Fibroblast of skin of scalp (primary cell): ENCODE data around the gene CRADD.

Experiments
- DNase-seq: peaks from one replicate; pipeline ENCODE4 v3.0.0-alpha.2; 2013

Gene CRADD

DNA sequence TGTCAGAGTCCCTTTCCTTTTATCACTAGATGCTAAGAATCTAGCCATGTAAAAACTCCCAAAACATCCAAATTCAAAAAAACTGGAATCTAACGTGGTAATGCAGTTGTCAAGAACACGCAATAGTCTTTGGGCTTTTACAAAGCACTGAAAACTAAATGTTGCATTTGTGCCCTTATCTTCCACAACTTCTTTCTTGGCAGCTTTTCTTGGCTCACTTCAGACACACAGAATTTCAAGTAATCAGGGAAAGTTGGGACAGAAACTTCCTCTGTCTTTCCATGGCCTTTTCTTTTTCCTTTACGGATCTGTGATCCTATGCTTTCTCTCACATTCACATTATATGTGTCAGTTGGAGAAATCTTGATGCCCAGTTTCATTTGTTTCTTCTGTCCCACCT, 136.0 kb downstream of the CRADD start:
- DNase-seq: peak; percentile 16

DNA sequence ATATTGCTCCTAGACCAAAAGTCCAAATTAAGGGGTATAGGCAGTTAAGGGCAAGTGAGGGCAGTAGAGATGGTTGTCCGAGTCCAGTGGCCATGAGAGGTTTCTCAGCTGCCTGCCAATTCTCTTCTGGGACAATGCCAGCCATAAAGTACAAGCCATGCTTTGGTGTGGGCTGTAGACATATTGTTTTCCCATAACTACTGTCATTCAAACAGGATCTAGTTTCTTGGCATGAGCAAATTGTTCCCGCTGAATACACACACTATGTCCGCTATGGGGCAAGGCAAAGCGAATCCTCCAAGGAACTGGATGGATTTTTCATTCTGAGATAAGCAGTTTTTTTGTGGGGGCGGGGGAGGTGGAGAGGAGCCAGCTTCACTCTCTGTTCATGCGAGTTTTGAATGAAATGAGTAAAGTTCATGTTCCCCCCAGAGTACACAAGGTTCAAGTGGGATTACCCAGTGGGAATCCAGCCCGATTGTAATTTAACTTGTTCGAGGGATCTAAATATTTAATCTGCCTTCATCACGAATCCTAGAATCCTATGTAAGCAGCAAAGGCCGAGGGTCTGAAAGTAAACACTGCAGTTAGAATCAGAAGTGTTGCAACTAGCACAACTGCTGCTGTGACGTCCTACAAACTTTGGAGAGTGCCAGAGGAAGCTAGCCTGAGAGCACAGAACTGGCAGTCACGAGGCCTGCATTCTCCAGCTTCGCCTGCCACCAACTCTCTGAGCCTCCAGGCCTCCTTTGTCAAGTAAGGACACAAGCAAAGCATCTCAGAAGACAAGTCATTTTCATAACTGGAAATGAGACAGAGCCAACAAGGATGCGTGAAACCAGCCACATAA, 137.0 kb downstream of the CRADD start:
- DNase-seq: no peak

DNA sequence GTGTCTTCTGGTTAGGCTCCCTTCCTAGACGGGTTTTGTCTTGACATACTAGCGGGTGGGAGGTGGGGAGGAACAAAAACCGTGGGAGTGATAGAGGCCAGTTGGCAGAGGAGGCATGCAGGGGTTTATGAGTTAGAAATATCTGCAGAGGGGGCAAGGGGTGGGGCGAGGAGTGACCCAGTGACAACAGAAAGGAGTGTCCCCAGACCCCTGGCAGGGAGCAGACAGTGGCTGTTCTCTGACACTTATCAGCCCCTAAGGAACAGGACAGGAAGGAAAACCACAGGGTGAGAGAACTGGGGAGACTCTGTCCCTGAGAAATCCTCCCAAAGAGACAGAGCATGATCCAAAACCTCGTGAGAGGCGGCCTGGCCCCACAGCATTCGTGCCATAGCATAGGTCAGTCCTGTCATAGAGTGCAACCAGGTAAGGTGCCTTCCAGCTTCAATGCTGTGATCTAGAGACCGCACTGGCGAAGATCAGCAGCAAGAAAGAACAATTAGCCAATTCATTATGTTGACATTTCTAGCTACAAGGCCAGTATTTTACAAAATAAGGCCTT, 141.4 kb downstream of the CRADD start:
- no peak for DNase-seq

DNA sequence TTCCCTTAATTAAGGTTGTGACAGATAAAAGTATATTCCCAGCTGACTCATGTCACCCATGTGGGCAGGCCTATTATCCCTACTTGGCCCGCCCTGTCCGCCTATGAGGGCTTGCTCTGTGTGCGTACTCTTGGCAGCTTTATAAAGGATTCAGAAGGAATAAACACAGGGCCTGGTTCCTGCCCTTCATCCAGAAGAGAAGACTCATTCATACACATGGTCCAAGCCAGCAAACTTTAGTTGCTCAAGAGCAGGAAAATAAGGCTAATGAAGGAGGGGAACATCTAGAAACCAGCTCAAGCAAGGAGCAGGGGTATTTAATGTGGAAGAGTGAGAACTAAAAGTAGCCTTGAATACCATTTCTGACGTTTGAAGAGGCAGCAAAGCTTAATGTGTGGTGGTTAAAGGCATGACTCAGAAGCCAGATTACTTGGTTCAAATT, 141.9 kb downstream of the CRADD start:
- DNase-seq: peak; percentile 31

DNA sequence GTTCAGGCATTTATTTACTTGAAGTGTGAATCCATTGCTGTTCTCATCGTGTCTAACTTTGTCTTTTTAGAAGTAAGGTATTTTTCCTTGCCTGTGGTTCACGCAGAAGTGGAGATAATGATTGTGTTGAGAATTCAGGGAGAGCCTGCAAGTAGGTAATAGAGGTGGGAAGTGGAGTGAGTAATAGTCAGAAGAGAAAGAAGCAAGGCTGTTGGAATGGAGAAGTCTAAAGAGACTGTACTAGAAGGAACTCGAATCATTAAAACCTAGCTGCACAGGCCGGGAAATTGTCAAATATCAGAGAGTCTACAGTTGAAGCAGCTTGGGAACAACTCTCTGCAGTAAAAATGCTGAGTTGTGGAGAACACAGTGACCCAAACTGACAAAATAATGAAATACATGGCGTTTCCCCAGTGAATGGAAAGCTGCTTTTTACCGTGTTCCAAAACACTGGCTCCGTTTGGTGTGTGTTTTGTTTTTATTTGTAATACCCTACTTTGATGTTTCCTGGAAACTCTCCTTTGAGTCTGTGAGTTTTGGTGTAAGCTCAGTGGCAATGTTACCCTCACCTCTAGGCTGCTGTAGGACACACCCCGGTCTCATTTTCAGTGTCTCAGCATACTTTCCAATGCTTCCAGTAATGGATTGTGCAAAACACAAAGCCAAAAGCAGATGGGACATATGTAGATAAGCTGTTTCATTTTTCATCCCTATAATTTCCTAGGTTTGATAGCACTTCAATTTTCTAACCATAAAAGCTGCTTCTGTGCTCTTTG, 146.6 kb downstream of the CRADD start:
- no peak for DNase-seq

DNA sequence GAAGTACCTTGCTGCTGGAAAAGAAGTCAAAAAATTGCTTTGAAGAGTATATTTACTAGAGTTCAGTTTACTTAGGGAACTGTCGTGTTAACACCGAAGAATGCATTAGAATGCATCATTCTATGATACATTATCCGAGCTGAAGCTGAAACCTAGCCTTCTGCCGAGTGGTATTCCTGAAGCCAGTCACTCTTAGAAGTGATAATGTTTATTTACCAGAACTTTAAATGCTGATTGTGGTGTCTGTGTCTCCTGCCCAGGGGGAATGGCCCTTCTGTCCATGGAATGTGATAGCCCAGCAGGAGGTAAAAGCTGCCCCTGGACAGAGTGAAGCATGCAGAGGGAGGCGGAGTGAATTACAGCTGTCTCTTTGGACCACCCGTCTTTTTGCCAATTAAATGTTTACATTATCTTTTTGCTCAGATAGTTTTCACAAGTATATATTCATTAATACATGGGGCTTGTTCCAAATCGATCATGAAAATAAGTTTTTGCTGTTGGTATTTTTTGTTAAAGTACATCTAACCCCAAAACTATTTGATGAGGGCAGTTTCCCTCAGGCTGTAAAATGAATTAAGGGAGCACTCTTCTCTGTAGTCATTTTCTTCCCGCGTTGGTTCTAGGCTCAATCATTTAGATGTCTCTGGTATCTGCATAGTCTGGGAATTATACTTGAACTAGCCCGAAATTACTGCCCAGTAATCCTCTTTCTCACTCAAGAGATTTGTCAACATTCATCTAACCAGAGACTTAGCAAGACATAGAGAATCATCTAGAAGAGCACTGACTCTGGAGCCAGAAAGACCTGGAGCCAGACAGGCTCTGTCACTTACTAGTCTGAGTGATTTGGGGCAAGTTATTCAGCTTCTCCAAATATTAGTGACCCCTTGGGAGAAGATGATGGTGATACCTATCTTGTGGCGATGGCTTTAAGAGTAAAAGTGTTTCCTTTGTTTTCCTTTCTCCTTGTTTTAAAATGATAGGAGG, 147.6 kb downstream of the CRADD start:
- peak; percentile 48 for DNase-seq

DNA sequence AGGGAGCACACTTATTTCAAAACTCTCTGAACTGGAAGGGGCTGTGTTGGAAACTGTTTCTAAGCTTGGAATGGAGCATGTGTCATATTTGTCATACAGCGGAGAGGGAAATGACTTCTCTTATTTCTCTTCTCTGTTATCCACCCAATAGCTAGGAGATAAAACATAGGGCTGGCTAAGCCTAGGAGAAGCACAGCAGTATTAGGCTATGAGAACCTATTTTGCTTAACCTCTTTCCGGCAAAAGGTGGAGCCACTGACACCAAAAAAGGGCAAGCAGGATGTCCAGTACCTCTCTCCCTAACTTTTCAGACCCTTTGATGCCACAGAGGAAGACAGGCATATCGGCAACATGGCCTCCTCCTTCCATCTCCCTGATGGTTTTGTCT, 148.3 kb downstream of the CRADD start:
- no peak for DNase-seq

DNA sequence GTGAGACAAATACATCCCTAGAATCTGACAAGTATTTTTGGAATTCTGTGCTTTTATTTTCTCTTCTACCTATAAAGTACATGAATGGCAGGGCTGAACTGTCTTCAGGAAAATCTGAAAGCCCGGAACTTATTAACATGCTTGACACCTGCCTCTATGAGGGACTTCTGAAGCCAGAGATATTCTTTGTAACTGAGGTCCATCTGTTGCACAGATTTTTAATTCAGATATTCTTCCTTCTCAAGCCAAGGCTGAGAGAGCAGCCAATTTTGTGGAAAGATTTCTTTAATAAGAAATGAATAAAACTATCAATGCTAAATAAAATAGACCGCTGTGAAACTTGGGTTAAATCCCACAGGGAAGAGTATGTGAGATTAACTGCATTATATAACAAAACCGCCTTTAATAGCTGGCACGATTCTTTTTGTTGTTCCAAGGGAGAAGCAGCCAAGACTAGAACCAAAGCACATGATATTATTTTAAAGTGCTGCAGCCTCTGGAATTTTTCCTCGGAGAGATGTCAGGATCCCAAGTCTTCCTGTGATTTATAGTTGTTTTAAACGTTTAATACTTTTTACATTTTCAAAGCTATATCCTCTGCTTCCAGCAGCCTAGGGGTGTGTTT, 148.9 kb downstream of the CRADD start:
- peak; percentile 86 for DNase-seq

DNA sequence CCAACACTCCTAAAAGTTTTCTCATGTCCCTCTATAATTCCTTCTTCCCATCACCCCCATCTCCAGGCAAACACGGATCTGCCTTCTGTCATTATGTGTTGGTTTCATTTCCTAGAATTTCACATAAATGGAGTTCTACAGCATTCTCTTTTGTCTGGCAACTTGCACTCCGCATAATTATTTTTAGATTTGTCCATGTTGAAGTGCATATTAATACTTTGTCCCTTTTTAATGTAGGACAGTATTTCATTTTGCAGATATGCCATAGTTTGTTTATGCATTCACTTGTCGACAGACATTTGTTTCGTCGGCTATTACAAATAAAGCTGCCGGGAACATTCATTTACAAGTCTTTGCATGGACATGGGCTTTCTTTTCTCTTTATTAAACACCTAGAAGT, 150.0 kb downstream of the CRADD start:
- DNase-seq: no peak

DNA sequence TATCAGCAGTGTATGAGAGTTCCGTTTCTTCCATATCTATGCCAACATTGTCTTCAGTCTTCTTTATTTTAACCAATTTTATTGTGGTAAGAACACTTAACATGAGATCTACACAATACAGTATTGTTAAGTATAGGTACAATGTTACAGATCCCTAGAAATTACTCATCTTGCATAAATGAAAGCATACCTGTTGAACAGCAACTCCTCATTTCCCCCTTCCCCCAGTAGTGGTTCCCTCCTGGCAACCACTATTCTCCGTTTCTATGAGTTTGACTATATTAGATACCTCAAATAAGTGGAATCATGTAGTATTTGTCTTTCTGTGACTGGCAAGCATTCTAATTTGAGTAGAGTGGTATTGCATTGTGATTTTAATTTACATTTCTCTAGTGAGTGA, 150.5 kb downstream of the CRADD start:
- no peak for DNase-seq

DNA sequence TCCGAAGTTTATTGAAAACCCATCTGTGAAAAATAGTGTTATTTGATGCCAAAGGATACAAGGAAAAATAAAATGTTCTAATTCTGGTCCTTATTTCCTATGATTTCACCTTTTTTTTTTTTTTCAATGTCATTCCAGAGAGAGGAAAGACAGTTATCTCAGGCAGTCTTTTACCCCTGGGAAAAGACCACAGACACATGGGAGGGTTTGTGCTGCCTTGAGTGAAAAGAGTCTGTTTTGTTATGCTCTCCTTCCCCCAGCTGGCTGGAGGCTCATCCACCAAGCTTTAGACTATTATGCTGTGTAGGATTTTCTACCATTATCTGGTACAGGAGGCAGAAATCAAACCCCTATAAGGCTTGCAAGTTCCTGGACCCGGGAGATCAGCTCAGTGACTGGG, 151.8 kb downstream of the CRADD start:
- peak; percentile 46 for DNase-seq

DNA sequence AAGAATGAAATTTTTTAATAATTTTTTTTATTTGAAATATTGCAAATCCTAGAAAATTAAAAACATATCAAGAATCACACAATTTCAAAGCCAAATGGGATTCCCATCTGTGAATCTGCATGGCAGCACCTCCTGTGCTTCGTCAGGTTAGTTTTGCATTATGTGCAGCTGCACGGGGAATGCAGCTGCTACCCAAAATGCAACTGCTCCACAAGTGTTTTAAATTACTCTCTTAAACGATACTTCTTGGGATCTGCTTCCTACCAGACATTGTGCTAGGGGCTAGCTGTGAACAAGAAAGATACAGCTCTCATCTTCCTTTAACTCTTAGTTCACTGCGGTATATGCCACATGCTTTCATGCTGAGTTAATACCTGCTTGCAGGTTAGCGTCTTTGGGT, 154.2 kb downstream of the CRADD start:
- DNase-seq: no peak

DNA sequence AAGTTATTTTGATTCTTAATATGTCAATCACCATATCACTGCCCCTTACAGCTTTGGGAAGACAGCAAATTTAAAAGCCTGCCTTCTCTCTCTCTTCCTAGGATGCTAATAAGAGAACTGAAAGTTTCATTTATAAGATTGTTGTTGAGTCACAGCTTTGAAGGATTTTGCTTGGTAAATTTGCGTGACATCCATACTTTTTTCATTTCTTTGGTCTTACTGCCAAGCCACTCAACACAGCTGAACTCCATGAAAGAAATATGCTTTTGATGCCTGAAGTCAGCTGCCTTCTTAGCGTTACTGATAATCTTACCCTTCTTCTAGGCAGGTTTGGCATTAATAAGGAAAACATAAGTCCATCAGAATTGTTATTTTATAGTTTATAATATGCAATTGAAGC, 155.0 kb downstream of the CRADD start:
- DNase-seq: no peak

DNA sequence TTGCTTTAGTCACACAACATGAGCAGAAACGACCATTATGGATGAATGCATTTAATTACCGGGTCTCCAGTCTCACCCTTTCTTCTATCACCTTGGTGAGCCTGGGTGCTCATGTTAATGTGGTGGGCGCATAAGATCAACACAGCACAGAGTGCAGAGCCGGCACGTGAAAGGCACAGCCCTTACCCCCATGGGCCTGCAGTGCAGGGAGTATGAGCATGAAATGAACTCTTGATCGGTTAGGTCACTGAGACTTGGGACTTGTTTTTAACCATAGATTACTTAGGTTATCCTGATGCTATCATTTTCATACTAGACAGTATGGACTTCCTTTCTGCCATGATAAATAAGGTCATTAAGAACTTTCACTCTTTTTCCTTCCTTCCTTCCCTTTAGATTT, 156.8 kb downstream of the CRADD start:
- no peak for DNase-seq

DNA sequence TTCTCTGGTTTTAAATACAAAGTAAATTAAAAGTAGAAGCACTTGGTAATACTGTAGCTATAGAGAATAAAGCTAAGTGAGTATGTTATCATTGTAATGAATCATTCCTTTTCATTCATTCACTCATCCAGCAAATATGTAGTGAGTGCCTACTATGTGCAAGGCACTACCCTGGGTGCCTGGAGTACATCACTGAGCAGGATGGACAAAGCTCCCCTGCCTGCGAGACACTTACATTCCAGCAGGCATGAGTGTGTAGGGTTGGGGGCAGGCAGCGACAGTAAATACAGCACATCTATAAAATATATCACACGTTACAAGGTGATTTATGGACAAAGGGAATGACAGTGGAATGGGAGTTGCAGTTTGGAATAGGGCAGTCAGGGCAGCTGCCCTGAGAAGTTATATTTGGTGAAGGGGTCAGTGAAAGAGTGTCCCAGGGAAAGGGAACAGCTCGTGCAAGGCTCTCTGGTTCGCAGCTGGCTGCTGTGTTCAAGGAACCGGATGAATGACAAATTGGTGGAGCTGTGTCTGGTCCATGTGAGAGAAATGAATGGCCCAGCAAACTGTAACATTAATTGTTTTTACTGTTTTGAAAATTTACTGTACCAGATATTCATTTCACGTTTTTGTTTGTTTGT, 159.6 kb downstream of the CRADD start:
- no peak for DNase-seq

DNA sequence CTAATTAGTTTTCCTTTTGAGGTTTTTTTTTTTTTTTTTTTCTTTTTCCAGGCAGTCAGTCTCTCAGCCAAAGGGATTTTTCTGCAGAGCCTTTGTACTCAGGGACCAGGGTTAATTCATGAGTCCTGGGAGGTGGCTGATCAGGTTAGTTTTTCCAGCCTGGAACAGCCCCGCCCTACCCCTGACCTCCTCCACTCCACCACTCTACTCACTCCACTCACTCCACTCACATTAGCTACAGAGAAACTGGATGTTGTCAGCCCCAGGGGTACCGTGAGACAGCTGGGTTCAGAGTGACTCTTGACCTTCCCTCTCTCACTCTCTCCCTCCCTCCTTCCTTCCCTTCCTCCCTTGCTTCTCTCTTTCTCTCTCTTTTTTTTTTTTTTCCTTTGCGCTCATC, 161.0 kb downstream of the CRADD start:
- DNase-seq: no peak

DNA sequence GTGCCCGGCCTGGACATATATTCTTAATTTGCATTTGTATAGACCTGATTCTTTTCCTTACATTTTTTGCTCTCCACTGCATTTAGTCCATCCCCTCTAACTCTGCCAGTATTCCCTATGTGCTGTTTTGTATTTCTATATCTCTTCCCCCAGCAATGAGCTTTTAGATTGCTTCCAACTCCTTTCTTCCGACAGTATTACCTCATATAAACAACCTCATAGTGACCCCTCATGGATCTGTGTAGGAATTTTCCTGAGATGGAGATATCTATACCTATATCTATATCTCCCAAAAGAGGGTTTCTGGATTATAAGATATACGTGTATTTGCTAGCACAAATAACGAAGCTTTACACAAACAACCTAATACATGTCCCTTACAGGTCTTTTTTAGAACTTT, 161.9 kb downstream of the CRADD start:
- DNase-seq: no peak

DNA sequence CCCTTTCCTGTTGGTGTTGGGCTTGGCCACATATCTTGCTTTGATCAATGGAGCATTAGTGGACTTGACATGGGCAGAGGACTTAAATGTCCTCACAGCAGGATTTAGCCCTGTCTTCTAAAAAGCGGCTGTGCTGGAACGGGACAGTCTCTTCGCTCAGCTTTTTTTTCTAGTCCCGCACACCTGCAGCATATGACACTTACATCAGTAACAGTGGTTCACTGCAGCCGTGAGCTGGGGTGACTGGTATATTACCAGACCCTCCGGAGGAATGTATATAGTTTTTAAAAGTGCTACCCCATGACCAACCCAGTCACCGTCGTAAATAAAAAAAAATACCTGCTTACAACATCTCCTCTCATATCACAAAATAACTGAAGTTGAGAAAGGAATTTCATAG, 164.5 kb downstream of the CRADD start:
- no peak for DNase-seq

DNA sequence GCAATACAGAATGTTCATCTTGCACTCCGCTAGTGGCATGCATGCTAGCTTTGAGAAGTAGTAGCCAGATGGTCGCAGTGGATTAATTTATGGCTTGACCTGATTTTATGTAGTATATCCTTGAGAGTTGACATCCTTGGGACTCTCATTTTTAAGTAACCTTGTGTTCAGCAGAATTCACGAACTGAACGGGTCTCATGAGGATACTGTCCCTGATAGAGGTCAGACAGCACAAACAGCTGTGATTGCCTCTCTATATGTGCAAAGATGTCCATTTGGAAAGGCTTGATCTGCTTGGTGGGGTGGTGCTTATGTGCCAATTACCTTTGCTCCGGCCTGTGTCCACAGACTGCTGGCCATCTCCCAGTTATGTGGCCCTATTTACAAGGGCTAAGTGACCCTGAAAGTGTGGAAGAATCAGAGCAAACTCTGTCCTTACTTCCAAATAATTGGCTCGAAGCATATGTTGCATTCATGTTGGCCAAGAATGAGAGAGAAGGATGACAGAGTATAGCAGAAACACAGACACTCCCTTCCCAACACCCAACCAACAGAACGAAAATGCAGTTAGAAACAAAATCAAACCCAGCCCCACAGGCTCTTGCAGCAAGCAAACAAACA, 167.1 kb downstream of the CRADD start:
- DNase-seq: no peak

DNA sequence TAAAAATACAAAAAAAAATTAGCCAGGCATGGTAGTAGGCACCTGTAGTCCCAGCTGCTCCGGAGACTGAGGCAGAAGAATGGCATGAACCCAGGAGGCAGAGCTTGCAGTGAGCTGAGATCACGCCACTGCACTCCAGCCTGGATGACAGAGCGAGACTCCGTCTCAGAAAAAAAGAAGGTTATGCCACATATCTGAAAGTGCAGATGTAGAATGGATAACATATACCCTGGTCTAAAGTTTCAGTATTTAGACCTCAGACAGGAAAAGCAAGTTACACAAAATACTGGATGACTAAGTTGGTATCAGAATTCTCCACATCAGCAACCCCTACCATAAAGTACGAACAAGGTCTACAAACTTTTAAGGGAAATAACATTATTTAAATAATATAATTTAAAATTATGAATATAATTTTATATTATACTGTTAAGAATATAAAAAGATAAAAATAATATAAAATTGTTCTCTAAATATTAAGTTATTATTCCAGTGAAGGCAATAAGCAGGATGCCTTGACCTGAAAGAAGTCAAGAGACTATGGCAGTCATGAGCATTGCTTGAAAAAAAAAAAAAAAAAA, 169.9 kb downstream of the CRADD start:
- no peak for DNase-seq
